HPDE6-E6E7 (cell line): Measurements from ENCODE around the gene MLLT1.
"Not testable (repeated sequence)": the region's sequence is repeated elsewhere in the genome, so short reads cannot be mapped to it uniquely, and the experiment has no call there.

Experiments
- DNase-seq: peaks from one replicate; pipeline ENCODE4 v3.0.0; 2011; ENCODE audit warnings: missing footprints; ENCODE audit errors: extremely low spot score

MLLT1 gene, protein sequence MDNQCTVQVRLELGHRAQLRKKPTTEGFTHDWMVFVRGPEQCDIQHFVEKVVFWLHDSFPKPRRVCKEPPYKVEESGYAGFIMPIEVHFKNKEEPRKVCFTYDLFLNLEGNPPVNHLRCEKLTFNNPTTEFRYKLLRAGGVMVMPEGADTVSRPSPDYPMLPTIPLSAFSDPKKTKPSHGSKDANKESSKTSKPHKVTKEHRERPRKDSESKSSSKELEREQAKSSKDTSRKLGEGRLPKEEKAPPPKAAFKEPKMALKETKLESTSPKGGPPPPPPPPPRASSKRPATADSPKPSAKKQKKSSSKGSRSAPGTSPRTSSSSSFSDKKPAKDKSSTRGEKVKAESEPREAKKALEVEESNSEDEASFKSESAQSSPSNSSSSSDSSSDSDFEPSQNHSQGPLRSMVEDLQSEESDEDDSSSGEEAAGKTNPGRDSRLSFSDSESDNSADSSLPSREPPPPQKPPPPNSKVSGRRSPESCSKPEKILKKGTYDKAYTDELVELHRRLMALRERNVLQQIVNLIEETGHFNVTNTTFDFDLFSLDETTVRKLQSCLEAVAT

DNA sequence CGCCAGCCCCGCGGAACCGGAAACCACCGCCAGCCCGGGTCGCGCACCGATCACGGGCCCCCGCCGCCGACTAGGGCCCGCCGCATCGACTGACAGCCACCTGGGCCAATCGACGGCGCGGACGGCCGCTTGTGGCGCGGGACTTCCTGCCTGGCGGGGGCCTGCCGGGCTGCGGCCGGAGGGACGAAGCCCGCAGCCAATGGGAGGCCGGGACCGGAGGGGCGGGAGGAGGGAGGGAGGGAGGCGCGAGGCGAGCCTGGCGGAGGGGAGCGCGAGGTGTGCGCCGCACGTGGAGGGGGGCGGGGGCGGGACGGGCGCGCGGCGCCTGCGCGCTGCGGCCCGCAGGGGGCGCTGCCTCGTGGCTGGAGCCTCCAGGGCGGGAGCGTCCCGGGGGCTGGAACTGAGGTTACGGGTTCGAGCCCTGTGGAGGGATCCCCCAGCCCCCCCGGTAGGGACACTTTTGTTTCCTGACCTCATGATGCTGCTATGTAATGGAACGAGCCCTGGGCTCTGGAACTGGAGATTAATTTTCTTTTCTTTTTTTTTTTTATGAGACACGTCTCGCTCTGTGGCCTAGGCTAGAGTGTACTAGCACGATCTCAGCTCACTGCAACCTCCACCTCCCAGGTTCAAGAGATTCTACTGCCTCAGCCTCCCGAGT, at the start of gene MLLT1:
Gene MLLT1 (minus strand): TSS at position 45 of the 661 bp plus-strand sequence. CDS start 191 bp downstream, outside the sequence.
- DNase-seq, result peak; percentile 100

DNA sequence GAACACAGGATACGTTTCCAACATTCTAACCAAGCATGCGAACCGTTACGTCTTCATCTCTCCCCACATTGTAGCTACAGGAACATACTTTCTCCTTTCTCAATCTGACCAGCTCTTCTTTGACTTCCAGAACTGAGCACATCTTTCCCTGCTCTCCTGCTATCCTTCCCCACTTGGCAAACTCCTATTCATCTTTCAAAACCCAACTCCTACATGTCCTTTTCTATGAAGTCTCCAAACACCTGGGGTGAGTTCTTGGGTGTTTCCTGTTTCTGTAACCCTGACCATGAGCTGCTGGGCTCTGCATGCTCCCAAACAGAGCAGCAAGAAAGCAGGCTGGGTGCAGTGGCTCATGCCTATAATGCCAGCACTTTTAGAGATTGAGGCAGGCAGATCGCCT, 47.0 kb upstream of the MLLT1 start:
- DNase-seq, result no peak

DNA sequence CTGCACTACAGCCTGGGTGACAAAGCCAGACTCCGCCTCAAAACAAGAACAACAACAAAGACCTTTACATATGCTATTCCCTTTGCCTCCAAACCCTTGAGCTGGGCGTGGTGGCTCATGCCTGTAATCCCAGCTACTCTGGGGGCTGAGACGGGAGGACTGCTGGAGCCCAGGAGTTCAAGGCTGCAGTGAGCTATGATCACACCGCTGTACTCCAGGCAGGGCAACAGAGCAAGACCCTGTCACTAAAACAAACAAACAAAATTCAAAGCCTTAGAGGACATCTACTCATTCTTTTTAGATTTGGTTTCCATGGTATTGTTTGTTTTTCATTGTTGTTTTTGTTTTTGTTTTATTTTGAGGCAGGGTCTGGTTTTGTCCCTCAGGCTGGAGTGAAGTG, 45.8 kb upstream of the MLLT1 start:
- DNase-seq, result no peak

DNA sequence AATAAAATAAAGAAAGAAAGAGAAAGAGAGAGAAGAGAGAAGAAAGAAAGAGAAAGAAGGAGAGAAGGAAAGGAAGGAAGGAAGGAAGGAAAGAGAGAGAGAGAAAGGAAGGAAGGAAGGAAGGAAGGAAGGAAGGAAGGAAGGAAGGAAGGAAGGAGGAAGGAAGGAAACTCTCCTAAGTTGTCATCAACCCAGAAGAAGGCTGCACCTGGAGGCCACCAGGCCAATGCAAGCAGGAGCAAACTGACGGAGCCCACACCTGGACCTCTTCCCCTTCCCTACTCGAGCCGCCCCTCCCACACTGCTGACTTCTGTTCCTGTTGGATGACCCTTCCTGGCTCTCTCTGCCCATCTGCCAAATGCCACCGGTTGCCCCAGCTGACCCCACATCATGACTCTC, 45.0 kb upstream of the MLLT1 start:
- no peak for DNase-seq

DNA sequence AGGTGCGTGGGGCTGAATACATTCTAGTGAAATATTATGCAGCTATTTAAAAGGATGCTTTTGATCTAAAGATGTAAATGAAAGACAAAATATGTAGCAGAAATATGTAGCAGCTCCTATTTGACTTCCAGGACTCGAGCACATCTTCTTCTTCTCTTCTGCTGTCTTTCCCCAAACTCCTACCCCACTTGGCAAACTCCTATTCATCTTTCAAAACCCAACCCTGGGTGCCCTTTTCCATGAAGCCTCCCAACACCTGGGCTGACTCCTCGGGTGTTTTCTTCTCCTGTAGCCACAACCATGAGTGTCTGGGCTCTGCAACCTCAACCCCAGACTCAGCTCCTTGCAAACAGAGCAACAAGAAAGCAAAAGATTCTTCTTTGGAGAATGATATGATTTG, 42.5 kb upstream of the MLLT1 start:
- no peak for DNase-seq

DNA sequence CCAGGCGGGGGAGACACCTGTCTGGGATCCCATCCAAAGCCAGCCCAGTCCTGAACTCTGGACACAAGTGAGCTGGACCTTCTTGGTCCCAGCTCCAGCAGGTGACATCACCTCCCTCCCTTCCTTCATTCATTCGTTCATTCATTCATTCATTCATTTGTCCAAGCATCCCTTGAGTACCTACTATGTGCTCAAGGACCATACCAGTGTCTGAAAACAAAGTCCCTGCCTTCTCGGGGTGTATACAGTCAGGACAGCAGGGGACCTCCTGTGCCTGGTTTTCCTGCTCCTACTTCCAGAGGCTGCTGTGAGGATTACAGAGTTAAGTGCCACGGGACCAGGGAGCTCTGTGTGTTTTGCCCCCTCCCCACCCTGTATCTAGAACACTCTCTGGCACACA, 39.6 kb upstream of the MLLT1 start:
- DNase-seq, result no peak

DNA sequence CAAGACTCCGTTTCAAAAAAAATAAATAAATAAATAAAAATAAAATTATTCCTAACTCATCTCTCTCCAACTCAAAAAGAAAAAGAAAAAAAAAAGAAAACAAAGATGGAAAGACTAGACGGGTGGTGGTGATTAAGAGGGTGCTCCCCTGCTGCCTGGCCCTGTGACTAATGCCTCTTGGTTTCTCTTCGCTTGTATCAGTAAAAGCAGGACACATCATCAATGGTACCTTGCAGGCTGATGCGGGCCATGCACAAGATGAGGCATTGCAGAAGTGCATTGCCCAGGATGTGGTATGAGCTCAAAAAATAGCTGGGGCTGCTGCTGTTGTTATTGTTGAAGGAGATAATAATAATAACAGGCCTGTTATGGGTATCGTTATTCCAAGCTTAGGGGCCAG, 39.0 kb upstream of the MLLT1 start:
- no peak for DNase-seq

DNA sequence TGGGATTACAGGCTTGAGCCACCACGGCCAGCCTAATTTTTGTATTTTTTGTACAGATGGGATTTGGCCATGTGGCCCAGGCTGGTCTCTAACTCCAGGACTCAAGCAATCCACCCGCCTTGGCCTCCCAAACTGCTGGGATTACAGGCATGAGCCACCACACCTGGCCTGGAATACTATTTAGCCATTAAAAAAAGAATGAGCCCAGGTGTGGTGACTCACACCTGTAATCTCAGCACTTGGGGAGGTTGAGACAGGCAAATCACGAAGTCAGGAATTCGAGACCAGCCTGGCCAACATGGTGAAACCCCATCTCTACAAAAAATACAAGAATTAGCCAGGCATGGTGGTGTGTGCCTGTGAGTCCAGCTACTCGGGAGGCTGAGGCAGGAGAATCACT, 35.9 kb upstream of the MLLT1 start:
- DNase-seq, result not testable (repeated sequence)

DNA sequence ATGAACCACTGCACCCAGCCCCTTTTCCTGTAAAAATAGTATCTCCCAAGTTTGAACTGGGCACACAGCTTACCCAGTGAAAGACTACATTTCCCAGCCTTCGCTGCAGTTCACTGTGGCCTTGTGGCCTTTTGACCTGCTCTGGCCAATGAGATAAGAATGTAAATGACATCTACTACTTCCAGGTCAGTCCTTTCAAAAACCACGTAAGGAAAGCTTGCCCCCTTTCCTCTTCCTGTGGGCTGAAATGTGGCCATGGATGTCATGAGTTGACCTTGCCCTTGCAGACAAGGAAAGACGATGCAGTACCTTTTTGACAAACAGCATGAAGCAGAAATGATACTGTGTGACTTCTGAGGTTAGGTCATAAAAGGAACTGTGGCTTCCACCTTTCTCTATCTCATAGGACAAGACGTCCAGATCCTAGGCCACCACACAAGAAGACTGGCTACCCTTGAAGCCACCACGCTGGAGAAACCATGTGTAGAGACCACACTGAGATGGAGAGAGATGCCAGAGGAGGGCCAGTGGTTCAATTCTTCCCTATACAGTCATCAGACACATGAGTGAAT, 33.7 kb upstream of the MLLT1 start:
- DNase-seq, result no peak

DNA sequence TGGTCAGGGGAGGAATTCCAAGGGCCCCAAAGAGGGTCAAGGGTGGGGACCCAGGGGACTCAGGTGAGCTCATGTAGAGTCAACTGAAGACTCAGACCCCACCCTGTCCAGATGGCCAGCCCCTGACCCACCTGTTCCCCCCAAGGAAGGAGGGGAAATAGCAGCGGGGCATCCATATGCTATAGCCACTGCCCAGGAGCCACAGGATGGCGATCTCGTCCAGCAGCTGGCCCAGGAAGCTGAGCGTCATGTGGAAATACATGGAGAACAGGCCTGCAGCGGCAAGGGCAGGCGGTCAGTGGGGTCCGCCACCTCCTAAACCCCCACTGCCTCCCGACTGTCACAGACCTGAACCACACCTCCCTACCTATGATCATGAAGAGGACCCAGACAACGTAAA, 32.2 kb upstream of the MLLT1 start:
- no peak for DNase-seq

DNA sequence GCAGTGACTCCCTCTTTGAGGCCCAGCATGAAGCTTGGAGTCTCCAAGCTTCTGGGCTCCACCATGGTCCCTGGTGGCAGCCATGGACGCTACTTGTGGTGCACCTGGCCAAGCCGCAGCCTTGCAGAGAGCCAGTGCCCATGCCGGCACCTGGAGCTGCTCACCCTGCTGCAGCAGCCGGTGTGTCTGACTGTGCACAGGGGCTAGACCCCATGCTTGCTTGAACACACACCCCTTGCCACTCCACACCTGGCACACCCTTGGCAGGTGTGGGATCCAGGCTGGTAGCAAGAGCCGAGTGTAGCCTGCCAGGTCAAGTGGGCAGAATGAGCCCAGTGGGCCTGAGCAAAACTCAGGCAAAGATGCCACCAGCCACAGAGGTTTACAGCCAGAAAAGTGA, 18.6 kb upstream of the MLLT1 start:
- DNase-seq, result no peak

DNA sequence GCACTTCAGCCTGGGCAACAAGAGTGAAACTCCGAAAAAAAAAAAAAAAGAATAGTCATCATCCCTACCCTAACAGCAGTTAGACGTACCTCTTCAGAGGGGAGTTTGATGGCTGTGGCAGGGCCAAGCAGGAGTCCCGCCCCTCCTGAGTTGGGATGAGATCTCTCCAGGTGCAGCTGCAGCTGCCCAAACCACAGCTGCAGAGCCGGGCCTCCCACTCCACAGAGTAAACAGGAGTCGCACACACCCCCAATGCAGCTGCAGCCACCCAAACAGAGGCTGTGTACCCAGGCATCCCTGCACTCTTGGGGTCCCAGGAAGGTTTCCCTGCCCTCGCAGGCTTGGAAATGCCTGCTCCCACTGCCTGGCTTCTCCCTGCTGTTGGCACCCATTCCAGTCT, 17.4 kb upstream of the MLLT1 start:
- DNase-seq, result no peak

DNA sequence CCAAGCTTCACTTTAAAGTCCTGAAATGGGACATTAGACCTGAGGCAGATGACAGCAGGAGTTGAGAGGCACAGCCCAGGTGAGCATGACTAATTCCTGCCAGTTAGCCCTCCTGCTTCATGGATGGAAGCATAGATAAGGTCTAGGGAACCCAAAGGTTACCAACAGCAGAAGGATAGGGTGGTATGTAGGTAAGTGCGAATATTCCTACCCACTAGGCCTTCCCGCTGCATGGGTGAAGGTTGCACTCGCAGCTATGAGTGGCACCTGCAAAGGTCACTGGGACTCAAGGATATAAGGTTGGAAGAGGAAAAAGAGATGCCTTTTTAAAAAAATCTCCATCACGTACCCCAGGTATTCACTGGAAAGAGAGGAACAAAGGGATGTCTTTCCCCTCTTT, 12.2 kb upstream of the MLLT1 start:
- DNase-seq, result no peak

DNA sequence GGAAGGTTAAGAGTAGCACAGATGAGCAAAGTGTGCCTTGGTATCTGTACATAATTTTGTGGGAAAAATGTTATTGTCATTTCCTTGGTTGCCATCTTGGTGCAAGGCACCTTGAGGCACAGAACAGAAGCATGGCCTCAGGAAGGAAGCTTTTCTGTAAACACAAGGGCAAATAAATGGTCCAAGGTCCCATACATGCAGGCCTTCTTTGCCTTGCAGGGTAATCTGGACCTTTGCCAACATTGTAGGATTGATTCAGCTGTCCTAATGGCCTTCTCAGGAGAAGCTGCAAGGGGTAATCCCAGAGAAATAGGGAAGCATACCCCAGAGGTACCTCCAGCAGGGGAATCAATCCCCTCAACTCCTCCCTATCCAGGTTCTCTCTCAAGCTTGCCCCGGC, 9.0 kb upstream of the MLLT1 start:
- no peak for DNase-seq

DNA sequence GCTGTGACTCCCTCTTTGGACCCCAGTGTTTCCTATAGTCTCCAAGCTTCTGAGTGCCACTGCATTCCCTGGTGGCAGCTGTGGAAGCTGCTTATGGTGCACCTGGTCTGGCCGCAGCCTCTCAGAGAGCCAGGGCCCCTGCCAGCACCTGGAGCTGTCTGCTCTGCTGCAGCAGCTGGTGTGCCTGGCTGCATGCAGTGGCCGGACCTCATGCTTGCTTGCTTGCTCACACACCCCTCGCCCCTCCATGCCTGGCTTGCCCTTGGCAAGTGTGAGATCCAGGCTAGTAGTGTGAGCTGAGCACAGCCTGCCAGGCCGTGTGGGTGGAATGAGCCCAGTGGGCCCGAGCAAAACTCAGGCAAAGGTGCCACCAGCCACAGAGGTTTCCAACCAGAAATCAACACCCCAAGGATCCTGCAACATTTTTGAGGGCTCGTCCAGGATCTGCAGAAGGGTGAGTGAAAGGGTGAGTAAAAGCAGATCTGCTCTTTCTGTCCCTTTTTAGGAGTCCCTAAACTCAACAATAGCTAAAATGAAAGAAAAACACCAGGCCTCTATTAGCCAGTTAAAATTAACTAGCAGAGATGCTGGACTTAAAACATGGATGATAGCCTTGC, 7.6 kb upstream of the MLLT1 start:
- no peak for DNase-seq

DNA sequence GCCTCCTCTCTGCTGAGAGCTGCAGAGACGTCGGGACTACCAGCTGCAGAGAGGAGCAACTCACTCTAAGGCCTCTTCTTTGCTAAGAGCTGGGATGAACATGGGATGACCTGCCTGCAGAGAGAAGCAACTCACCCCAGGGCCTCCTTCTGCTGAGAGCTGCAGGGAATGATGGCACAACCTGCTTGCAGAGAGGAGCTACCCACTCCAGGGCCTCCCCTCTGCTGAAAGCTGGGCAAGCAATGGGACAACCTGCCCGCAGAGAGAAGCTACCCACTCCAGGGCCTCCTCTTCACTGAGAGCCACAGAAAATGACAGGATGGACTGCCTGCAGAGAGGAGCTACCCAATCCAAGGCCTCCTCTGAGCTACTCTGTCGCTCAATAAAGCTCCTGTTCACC, 6.9 kb upstream of the MLLT1 start:
- DNase-seq, result no peak

DNA sequence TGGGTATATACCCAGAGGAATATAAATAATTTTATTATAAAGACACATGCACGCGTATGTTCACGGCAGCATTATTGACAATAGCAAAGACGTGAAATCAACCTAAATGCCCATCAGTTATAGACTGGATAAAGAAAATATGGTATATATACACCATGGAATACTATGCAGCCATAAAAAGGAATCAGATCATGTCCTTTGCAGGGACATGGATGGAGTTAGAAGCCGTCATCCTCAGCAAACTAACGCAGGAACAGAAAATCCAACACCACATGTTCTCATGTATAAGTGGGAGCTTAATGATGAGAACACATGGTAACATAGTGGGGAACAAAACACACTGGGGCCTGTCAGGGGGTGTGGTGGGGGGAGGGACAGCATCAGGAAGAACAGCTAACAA, 2.6 kb upstream of the MLLT1 start:
- DNase-seq, result not testable (repeated sequence)

DNA sequence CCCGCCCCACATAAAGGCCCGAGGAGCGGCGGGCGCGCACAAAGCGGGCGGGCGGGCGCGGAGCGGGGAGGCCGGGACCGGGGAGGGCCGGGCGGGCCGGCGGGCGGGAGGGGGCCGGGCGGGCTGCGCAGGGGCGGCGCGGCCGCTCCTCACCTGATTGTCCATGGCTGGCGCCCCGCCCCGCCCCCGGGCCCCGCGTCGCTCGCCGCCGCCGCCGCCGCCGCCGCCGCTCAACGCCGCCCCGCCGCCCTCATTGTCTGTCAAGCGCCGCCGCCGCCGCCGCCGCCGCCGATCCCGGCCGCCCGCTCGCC, 200 bp downstream of the MLLT1 start:
- peak; percentile 33 for DNase-seq

DNA sequence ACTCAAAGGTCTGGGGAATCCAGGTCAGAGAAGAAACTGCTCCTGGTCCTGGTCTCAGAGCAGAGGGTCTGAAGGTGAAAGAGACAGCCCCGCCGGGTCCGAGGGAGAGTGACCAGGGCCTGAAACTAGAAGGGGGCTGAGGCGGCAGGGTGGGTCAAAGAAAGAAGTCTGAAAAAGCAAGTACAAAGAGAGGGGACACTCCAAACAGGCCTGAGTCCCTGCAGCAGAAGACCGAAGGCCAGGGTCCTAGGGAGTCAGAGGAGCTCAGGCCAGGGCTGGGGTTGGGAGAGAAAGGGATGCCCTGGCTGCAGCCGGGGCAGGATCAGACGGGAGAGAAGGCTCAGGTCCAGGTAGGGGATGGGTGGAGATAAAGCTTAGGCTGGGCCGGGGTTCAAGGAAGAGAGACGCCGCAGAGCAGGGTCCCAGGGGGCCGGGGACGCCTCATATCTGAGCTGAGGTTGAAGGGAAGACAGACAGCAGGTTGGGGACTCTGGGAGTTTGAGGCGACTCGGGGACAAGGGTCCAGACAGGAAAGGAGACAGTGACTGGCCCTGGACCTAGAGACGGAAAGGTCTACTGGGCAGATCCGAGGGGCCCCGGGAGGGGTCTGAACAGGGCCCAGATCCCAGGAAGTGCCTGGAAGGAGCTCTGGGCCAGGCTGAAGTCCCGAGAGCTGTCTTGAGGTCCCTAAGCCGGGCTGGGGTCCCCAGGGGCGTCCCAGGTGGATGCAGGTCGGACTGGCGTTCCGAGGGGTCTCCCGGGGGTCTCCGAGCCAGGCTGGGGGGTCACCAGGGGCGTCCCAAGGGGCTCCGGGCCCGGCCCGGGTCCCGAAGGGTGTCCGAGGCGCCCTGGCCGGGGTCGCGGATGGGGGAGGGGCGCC, 795 bp downstream of the MLLT1 start:
- no peak for DNase-seq

DNA sequence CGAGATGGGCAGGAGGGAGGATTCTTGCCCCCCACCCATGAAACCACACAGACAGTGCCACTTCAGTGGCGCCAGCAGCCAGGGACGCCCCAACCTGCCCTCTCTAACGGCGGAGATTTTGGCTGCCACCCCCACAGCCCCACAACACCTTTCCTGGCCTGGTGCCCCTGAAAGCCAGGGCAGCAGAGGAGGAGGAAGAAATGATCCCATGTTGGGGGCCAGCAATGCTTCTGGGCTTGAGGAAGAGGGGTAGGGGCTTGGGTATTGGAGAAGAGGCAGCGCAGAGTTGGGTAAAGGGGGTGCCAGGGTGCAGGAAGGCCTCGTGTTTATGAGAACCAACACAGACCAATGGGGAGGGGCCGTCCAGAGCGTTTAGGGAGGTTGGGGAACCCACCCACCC, 1.7 kb downstream of the MLLT1 start:
- no peak for DNase-seq

DNA sequence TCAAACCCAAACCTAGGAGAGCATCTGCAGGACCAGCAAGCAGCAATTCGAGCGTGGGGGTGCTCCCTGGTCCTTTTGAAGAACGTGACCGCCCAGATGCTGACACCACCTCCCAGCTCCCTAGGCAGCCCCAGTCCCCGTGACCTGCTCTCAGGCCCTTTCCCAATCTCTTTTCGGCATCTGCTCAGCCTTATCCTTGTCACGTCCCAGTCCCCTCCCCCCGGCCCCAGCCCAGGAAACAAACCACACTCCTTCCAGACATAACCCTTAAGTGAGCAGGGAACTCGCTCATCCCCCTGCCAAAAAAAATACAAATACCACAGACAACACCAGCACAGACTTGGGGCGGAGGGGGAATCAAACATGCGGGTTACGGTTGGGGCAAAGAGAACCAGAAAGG, 3.3 kb downstream of the MLLT1 start:
- no peak for DNase-seq
